ENCODE results near the gene RPS18. TPM values are rescaled to one million over a fixed set of nuclear protein-coding genes. Genes with fewer than 3 reads are reported as not detected.

Gene RPS18
- total and polyA plus RNA-seq, 9 of the 15 experiments (the other 6 are each of a cell fraction or from before 2014, with no cell fraction given): 5,023 to 17,516 (median 8,131) TPM

DNA sequence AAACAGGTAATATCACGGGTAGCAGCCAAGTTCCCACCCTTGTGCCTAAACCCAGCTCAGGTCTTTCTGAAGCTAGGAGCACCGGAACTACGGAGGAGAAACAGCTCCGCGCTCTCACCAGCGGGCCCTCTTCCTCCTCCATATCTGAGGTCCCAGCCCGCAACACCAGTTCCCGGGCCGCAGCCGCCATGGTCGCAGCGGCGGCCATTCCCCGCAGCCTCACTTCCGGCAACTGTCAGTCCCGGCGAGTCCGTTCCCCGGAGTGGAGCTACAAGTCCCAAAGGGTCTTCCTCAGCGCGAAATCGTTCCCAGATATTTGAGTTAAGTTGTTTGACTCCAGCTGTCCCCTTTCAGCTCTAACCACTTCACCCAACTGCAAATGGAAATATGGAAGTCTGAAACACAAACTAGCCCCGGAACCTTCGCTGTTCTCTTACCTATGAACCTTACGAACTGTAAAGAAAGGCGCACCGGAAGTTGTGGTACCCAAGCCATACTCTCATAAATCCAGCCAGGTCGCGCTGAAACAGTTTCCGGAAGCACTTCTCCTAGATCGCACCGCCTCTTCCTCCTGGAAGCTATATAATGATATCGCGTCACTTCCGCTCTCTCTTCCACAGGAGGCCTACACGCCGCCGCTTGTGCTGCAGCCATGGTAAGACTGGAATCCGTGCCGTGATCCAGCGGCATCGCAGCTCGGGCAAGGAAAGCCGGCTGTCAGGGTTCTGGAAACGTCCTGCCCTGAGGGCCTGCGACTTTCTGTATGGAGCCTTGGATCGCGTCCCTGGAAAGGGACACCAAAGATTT is at the start of gene RPS18, which contains the start of gene VPS52 (continued):
- TF ChIP-seq EP300 (IDR thresholded peaks at IDR 0.05; ENCODE audit: low read length): peak; percentile 68; the same call in 1 of the 2 replicates
- TF ChIP-seq, protein P1, sequence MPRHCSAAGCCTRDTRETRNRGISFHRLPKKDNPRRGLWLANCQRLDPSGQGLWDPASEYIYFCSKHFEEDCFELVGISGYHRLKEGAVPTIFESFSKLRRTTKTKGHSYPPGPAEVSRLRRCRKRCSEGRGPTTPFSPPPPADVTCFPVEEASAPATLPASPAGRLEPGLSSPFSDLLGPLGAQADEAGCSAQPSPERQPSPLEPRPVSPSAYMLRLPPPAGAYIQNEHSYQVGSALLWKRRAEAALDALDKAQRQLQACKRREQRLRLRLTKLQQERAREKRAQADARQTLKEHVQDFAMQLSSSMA (CRISPR knock-in tag; IDR thresholded peaks at IDR 0.05): peak; percentile 91; the same call in 1 of the 2 replicates
- TF ChIP-seq TAL1 (IDR thresholded peaks at IDR 0.05): no peak; the same call in 1 of the 2 replicates
- peak; percentile 98 for TF ChIP-seq POLR2H (tag; IDR thresholded peaks at IDR 0.05; ENCODE audit: low read depth)
- TF ChIP-seq RBFOX2 (IDR thresholded peaks at IDR 0.05; ENCODE audit: low read depth, low read length): peak; percentile 99
- TF ChIP-seq, protein P2, sequence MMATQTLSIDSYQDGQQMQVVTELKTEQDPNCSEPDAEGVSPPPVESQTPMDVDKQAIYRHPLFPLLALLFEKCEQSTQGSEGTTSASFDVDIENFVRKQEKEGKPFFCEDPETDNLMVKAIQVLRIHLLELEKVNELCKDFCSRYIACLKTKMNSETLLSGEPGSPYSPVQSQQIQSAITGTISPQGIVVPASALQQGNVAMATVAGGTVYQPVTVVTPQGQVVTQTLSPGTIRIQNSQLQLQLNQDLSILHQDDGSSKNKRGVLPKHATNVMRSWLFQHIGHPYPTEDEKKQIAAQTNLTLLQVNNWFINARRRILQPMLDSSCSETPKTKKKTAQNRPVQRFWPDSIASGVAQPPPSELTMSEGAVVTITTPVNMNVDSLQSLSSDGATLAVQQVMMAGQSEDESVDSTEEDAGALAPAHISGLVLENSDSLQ (IDR thresholded peaks at IDR 0.05): peak; percentile 95
- TF ChIP-seq EP400 (IDR thresholded peaks at IDR 0.05): peak; percentile 100
- TF ChIP-seq EZH2 (IDR thresholded peaks at IDR 0.05; ENCODE audit: borderline replicate concordance, low read depth, low read length): no peak
- TF ChIP-seq ZZZ3 (IDR thresholded peaks at IDR 0.05): peak; percentile 99
- no peak for TF ChIP-seq ZNF324 (CRISPR knock-in tag; IDR thresholded peaks at IDR 0.05)
- no peak for TF ChIP-seq ESRRB (CRISPR knock-in tag; IDR thresholded peaks at IDR 0.05; ENCODE audit: borderline replicate concordance)
- TF ChIP-seq LCOR (CRISPR knock-in tag; IDR thresholded peaks at IDR 0.05): peak; percentile 74; the same call in 1 of the 2 replicates
- no peak for TF ChIP-seq FOS (IDR thresholded peaks at IDR 0.05; ENCODE audit: extremely low read depth, insufficient read length)
- TF ChIP-seq SMARCA5 (IDR thresholded peaks at IDR 0.05): 0 out of 2 replicates have a peak, but pooled peaks have one; percentile 10
- TF ChIP-seq, protein P3, sequence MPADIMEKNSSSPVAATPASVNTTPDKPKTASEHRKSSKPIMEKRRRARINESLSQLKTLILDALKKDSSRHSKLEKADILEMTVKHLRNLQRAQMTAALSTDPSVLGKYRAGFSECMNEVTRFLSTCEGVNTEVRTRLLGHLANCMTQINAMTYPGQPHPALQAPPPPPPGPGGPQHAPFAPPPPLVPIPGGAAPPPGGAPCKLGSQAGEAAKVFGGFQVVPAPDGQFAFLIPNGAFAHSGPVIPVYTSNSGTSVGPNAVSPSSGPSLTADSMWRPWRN (IDR thresholded peaks at IDR 0.05; ENCODE audit: low read depth): no peak
- TF ChIP-seq ZNF24 (IDR thresholded peaks at IDR 0.05): peak; percentile 72
- TF ChIP-seq TAF15 (IDR thresholded peaks at IDR 0.05; ENCODE audit: low read depth, low read length): 0 out of 2 replicates have a peak, but pooled peaks have one; percentile 78
- peak; percentile 5; the same call in 1 of the 2 replicates for TF ChIP-seq STAT5A (IDR thresholded peaks at IDR 0.05; ENCODE audit: borderline replicate concordance, low read length)
- TF ChIP-seq, protein P4, sequence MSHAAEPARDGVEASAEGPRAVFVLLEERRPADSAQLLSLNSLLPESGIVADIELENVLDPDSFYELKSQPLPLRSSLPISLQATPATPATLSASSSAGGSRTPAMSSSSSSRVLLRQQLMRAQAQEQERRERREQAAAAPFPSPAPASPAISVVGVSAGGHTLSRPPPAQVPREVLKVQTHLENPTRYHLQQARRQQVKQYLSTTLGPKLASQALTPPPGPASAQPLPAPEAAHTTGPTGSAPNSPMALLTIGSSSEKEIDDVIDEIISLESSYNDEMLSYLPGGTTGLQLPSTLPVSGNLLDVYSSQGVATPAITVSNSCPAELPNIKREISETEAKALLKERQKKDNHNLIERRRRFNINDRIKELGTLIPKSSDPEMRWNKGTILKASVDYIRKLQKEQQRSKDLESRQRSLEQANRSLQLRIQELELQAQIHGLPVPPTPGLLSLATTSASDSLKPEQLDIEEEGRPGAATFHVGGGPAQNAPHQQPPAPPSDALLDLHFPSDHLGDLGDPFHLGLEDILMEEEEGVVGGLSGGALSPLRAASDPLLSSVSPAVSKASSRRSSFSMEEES (CRISPR knock-in tag; IDR thresholded peaks at IDR 0.05): peak; percentile 18; the same call in 1 of the 2 replicates
- TF ChIP-seq SMARCC2 (IDR thresholded peaks at IDR 0.05; ENCODE audit: low read depth): peak; percentile 4; the same call in 1 of the 2 replicates

All from K562 (cell line).